ENCODE data around the gene NAV2.

DNA sequence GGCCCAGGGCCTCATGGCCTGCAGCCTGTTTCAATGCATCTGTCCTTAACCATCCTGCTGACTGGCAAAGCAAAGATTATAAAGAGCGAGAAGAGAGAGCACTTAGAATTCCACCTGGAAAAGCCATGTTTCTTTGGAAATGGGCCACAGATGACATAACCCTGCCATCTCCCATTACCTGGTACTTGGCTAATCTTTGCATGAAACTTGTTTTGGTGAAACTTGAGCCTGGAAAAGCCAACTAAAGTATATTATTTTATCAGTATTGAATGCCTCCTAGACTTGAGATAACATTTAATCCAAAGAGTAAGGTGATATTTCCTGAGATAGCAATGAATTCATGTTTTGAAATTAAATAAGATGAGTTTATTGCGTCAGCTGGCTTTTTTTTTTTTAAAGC, 72.6 kb downstream of the NAV2 start:
- TF ChIP-seq EP300 (IDR thresholded peaks at IDR 0.05) (no peak), POLR2AphosphoS5 (IDR thresholded peaks at IDR 0.05) (no peak)
- TF ChIP-seq, protein P1, sequence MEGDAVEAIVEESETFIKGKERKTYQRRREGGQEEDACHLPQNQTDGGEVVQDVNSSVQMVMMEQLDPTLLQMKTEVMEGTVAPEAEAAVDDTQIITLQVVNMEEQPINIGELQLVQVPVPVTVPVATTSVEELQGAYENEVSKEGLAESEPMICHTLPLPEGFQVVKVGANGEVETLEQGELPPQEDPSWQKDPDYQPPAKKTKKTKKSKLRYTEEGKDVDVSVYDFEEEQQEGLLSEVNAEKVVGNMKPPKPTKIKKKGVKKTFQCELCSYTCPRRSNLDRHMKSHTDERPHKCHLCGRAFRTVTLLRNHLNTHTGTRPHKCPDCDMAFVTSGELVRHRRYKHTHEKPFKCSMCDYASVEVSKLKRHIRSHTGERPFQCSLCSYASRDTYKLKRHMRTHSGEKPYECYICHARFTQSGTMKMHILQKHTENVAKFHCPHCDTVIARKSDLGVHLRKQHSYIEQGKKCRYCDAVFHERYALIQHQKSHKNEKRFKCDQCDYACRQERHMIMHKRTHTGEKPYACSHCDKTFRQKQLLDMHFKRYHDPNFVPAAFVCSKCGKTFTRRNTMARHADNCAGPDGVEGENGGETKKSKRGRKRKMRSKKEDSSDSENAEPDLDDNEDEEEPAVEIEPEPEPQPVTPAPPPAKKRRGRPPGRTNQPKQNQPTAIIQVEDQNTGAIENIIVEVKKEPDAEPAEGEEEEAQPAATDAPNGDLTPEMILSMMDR (IDR thresholded peaks at IDR 0.05): no peak
